IPS-18c (cell line): Measurements from ENCODE around the gene GYG2.

Experiments used
- H3K4me3 ChIP-seq: 2 replicates; pipeline ENCODE4 v1.7.0; 2013; ENCODE audit warnings: low read depth, mild to moderate bottlenecking, low read length, moderate library complexity; ENCODE audit not compliant: insufficient read depth
- H3K9me3 ChIP-seq: one replicate; pipeline ENCODE4 v1.6.1; 2013; ENCODE audit warnings: mild to moderate bottlenecking, low read length, moderate library complexity; ENCODE audit not compliant: control insufficient read depth, insufficient read depth

The GYG2 gene

DNA sequence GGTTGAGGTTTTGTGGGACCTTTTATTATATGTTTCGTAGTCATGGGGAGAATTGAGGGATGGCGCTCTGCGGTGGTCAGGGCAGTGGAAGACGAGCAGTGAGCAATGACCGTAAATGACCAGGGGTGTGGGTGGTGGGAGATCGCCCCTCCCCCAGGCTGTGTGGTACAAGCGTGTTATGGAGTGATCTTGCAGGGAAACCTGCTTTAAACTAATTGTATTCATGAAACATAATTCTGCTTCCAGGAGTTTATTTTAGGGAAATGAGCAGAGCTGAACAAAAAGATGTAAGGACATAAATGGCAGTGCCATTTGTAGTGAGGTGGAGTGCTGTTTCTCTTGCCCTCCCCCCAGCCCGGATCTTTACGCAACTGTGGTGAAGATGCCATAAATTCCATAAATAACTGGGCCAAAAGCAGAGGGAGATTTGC, 20.2 kb downstream of the GYG2 start:
- H3K9me3 ChIP-seq, result no peaks in the 10 kb centered on the region
- H3K4me3 ChIP-seq, result no peak overlapping the region; the same call in 1 of the 2 replicates

DNA sequence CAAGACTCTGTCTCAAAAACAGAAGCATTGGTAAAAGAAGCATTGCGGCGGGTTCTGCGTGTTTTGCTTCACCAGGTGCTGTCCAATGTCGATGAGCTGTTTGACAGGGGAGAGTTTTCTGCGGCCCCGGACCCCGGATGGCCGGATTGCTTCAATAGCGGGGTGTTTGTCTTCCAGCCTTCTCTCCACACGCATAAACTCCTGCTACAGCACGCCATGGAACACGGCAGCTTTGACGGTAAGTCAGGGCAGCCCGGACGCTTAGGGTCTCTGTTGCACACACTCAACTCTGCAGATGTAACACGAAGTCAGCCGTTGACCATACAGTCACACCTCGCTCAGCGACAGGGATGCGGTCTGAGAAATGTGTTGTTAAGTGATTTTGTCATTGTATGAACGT, 26.2 kb downstream of the GYG2 start:
- Histone ChIP-seq H3K9me3 (no peaks in the 10 kb centered on the region), H3K4me3 (no peak overlapping the region)

DNA sequence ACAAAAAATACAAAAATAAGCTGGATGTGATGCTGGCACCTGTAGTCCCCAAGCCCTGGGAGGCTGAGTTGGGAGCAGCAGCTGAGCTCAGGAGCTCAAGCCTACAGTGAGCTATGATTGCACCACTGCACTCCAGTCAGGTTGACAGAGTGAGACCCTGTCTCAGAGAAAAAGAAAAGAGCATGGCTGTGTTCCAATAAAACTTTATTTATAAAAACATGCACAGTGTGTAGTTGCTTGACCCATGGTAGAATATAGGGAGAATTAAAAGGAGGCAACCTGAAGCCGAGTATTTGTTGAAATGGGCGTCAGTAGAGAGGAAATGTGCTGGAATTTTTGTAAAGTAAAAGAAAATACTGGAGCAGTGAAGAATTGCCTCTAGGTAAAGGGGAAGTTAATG, 27.0 kb downstream of the GYG2 start:
- H3K9me3 ChIP-seq, result no peaks in the 10 kb centered on the region
- no peak overlapping the region for H3K4me3 ChIP-seq

DNA sequence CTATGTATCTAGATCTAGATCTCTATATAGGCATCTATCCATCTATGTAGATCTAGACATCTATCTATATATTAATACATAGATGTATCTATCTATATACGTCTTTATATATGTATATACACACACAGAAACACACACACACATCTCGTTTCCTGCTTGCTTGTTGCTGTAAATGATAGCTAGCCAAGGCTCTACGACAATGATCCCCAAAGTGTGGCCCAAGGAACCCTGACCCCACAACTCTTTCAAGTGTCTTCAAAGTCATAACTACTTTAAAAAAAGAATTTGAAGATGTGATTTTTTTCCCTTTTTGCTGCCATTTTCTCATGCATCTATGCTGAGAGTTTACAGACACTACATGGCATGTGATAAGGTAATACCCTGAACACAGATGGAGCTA, 28.8 kb downstream of the GYG2 start:
- Histone ChIP-seq H3K9me3 (no peaks in the 10 kb centered on the region), H3K4me3 (no peak overlapping the region)

DNA sequence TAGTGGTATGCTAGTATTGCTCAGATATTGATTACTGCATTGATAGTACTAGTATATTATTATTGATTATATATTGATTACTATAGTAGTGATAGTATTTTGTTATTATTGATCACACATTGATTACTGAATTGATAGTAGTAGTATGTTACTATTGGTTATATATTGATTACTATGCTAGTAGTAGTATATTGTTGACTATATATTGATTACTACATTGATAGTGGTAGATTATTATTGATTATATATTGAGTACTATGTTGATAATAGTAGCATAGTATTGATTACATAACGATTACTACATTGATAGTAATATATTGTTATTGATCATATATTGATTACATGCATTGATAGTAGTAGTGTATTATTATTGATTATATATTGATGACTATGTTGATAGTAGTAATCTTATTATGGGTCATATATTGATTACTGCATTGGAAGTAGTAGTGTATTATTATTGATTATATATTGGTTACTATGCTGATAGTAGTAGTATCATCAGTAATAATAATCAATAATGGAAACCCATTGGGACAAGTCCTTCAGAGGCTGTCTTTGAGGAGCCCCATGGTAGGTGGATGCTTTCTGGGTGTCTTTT, 30.6 kb downstream of the GYG2 start:
- Histone ChIP-seq H3K4me3 (no peak overlapping the region), H3K9me3 (no peaks in the 10 kb centered on the region)

DNA sequence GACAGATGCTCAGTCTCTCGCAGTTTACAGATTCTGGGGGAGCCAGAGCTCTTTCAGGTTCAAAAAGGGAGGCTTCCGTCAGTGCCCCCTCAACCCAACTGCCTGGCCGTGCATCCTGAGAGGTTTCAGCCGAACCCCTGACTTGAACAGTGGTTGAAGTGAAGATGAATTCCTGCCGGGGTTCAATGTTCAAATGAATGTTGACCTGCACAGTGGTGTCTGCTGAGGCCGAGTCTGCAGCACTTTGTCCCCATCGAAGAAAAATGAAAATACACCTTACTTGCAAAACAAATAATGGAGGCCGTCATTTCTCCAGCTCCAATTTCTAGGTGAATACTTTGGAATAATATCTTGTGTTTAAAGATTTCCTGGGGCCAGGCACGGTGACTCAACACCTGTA, 33.7 kb downstream of the GYG2 start:
- Histone ChIP-seq H3K9me3 (no peaks in the 10 kb centered on the region), H3K4me3 (no peak overlapping the region)

DNA sequence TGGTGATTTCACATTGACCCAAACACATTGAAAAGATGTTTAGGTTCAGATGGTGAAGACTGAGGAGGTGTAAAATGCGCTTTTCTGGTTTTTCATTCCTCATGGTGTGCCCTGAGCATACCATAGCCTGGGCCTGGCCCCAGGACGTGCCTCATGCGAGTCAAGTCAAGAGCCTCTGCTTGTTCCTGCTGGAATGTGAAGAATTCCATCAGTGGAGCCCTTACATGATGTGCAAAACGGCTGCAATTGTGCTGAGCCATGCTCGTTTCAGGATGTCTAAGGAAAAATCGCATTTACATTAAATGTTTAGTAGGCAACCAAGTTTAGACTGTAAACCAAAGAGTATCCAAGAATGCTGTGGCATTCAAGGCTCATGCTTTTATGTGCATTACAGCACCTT, 34.9 kb downstream of the GYG2 start:
- H3K9me3 ChIP-seq, result no peaks in the 10 kb centered on the region

DNA sequence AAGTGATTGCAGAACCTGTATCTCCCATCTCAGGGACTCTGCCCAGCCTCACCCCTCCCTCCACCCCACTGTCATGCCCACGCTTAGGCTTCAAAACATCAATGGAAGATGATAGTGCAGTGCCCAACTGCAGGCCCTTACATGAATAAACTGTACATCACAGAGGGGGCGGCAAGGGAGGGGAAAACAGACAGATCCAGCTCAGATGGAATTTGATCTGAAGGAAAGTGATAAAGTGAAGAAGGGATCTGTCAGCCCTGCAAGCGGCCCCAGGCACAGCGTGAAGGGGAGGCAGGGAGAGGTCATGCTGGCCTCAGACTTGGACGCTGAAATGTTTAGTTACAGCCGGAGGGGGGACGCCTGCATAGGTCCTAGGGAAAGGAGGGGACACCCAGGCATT, 38.5 kb downstream of the GYG2 start:
- Histone ChIP-seq H3K9me3 (no peaks in the 10 kb centered on the region), H3K4me3 (no peak overlapping the region)

More for the DNA sequence above, 34.9 kb downstream of the GYG2 start:
- H3K4me3 ChIP-seq, result no peak overlapping the region

DNA sequence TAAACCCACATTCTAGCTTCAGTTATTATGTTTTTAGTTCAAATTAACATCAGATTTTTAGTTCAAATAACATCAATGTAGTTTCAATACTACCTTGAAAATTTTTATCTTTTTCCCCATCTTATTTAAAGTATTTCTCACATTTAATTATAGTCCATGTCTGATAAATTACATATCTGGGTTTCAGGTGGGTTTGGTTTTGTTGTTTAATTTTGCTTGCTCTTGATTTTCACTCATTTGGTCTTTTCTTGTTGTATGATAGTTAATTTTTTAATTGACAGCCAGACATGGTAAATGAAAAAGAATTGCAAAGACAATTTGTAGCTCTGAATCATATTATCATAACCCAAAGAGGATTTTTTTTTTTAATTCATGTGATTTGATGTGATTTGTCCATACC, 41.9 kb downstream of the GYG2 start:
- Histone ChIP-seq H3K9me3 (no peaks in the 10 kb centered on the region), H3K4me3 (no peak overlapping the region)

DNA sequence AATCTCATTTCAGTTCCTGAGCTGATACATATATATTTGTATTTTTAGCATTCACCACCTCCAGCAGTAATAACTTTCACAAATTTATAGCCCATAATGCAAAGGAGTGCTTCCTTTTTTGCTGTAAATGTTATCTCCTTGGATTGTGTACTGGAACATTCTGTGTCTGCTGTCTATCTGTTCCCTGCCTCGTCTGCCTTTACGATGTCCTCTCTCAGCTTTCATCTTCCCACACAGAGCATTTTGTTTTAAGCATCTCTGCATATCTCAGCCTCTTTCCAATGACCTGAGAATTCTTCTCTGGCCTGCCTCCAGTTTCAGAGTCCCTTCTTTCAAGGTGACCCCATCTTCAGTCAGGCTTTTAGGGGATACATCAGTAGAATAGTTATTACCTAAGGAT, 43.1 kb downstream of the GYG2 start:
- Histone ChIP-seq H3K9me3 (no peaks in the 10 kb centered on the region), H3K4me3 (no peak overlapping the region)

DNA sequence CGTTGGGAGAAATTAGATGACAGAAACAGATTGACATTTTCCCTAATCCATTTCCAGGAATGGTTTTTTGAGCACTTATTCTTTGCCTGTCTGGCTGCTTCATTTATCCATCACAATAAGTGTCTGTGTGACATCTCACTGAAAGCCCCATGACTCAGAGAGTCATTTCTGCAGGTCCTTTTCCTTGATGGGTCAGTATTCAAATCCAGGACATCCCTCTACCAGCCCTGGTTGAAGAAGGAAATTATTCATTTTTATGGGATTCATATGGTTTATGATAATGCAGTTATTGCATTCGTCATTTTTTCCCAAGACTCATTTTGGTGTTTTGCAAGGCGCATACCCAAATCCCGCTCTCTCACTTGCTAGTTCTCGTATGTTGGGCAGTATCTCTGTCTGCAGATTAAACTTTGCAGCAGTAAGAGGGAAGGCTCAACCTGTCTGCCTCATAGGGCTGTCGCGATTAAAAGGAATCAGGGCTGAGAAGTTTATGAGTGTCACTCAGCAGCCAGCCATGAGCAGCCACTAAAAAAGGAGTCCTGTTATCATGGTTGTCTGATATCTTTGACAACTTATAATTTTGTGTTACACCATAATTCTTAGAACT, 44.0 kb downstream of the GYG2 start:
- no peak overlapping the region for H3K4me3 ChIP-seq
- no peaks in the 10 kb centered on the region for H3K9me3 ChIP-seq

DNA sequence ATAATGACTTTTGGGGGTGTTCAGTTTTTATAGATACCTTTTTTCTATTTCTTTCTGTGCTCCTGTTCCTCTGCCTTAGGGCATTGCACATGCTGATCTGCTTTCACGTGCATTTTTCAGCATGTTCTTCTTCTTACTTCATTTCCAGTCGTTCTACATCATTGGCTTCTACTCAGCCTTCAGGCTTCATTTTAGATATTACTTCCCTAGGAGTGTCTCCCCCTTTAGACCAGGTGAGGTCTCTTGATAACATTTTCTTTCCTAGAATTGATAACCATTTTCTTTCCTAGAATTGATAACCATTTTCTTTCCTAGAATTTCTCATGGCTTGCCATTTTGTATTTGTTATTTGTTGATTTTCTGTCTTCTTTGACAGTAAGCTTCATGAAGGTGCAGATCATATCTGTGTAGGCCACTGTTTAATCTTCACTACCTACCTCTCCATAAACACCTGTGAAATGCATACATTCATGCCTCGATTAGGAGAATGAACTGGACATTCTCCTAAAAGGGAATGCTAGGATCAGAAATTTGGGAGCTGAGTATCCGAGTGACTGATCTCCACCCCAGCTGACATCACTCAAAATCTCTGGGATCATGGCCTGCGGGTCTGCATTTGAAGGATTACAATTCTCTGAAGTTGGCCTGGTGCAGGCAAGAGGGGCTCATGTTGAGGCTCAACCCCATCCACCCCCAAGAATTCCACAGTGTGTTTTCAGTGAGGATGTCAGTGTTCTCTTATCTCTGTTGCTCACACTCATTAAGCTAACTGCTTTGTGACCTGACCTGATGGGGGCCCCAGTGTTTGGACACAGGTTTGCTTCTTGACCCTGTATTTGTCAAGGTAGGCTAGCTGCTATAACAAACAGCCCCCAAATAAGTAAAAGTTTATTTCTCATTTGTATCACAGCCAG, 45.7 kb downstream of the GYG2 start:
- H3K9me3 ChIP-seq, result no peaks in the 10 kb centered on the region
- no peak overlapping the region for H3K4me3 ChIP-seq

DNA sequence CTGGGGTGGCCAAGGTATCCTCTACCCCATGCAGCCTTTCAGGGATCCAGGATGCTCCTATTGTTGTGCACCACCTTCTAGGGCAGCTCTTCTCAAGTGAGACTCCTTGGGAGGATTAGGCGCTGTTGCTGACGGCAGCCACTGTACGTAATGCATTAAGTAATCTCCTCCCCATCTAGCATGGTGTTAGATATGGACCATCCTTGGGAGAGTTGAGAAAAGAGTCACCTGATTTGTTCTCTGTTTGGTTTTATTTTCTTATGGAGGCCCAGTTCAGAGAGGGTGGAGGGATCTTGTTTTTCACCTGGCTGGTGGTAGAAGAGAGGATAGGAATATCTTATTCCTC, 46.4 kb downstream of the GYG2 start:
- no peak overlapping the region for H3K4me3 ChIP-seq
- H3K9me3 ChIP-seq, result no peaks in the 10 kb centered on the region

DNA sequence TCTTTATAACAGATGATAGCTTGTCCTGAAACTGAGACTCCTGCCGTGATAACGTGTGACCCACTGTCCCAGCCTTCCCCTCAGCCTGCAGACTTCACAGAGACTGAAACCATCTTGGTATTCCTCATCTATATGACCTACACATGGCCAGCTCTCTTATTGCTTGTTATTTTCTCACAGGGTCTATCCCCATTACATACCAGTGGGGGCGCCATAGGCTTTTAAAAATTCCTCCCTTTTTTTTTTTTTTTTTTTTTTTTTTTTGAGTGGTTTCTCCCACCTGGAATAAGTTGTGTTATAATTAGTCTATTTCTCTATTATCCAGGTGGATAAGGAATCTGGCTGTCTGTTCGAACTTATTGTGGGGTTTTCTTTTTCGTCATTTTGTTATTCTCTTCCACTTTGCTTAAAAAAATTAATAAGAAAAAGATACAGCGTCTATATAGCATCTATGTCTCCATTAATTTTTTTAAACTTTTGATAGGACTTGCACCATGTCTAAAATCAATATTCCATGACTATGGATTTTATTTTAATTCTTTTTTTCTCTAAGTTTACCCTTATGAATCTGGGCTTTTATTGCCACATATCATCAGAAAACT, 47.2 kb downstream of the GYG2 start:
- Histone ChIP-seq H3K4me3 (no peak overlapping the region), H3K9me3 (no peaks in the 10 kb centered on the region)

DNA sequence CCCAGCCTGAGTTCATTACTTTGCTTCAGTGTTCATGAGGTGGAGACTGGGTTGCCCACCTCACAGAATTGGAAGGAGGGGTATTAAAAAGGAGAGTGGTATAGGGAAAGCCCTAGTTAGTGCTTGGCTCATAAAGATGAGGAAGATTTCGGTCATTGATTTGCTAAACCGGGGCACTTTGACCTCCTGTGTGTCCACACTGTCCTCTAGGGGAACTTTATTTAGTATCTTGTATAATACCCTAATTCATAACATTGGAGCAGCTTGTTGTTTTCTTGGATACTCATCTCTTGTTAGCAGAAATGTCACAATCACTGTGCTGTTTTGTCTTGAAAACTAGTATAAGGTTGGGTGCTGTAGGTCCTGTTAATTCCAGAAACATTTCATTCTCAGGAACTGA, 49.8 kb downstream of the GYG2 start:
- no peak overlapping the region for H3K4me3 ChIP-seq
- H3K9me3 ChIP-seq, result no peaks in the 10 kb centered on the region

DNA sequence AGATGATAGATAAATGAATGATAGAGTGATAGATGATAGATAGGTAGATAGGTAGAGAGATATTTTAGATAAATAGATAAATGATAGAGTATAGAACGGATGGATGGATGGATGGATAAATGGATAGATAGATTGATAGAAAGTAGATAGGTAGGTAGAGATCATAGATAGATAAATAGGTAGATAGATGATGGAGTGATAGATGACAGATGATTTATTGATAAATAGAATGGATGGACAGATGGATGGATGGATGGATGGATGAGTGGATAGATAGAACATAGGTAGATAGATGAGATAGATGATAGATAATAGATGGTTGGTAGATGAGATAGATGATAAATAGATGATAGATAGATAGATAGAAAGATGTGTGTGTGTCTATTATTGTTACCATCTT, 50.9 kb downstream of the GYG2 start:
- Histone ChIP-seq H3K9me3 (no peaks in the 10 kb centered on the region), H3K4me3 (no peak overlapping the region)

DNA sequence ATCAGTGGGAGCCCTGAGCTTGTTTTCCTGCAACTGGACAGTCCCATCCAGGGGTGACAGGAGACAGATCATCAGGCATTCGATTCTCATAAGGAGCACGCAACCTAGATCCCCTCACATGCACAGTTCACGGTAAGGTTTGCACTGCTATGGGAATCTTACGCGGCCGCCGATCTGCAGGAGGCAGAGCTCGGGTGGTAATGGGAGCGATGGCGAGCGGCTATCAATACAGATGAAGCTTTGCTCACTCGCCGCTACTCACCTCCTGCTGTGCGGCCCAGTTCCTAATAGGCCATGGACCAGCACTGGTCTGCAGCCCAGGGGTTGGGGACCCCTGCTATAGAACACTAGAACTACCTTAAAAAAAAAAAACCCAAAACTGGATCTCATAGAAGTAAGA, 55.0 kb downstream of the GYG2 start:
- H3K9me3 ChIP-seq, result peaks cover 3% of the 10 kb centered on the region
- no peak overlapping the region for H3K4me3 ChIP-seq

DNA sequence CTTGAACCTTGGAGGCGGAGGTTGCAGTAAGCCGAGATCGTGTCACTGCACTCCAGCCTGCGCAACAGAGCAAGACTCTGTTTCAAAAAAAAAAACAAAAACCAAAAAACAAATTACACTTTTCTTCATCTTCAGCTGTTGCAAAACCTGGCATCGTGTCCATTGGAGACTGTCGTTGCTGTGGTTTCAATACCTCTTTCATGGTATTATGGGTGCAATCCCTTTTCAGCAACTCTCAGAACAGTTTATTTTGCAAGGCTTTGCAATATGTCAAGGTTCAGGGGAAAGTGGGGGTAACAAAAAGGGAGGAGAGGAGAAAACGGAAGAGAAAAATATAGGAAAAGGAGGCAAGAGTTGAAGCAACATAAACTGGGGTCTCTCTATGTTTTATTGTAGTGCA, 59.6 kb downstream of the GYG2 start:
- Histone ChIP-seq H3K9me3 (peaks cover 3% of the 10 kb centered on the region), H3K4me3 (no peak overlapping the region)
